Stimulated activated CD8-positive, alpha-beta memory T cell treated with anti-CD3 and anti-CD28 coated beads, Interleukin-2, amount 100 ng/mL, for 1 hour (primary cell): ENCODE data around the gene TENM3.

Experiments
- DNase-seq, 2 donors: peaks; one replicate each; pipeline ENCODE4 v3.0.0-alpha.2; 2020; ENCODE audit warnings: low read depth in 2 of 2

The TENM3 gene

GRCh38 chr4:182620111-182620980 lies 377.1 kb downstream of the TENM3 start:
- no peak for DNase-seq

GRCh38 chr4:182624281-182624680 lies 381.1 kb downstream of the TENM3 start:
- DNase-seq = no peak

GRCh38 chr4:182625193-182625592 lies 382.0 kb downstream of the TENM3 start:
- no peak for DNase-seq

- DNase-seq = no peak
Measured at GRCh38 chr4:182627996-182628395, 384.8 kb downstream of the TENM3 start.

GRCh38 chr4:182628544-182628943 lies 385.3 kb downstream of the TENM3 start:
- no peak for DNase-seq

- DNase-seq = no peak
Measured at GRCh38 chr4:182629096-182629495, 385.9 kb downstream of the TENM3 start.

GRCh38 chr4:182640491-182640890 lies 397.3 kb downstream of the TENM3 start:
- DNase-seq = no peak

GRCh38 chr4:182640932-182641331 lies 397.7 kb downstream of the TENM3 start:
- DNase-seq = no peak

GRCh38 chr4:182642831-182643230 lies 399.6 kb downstream of the TENM3 start:
- DNase-seq = no peak

GRCh38 chr4:182643801-182644682 lies 400.8 kb downstream of the TENM3 start:
- no peak for DNase-seq

- no peak for DNase-seq
Measured at GRCh38 chr4:182644683-182645050, 401.5 kb downstream of the TENM3 start.

- no peak for DNase-seq
Measured at GRCh38 chr4:182645511-182645910, 402.3 kb downstream of the TENM3 start.

GRCh38 chr4:182647646-182648300 lies 404.6 kb downstream of the TENM3 start:
- no peak for DNase-seq

- no peak for DNase-seq
Measured at GRCh38 chr4:182648766-182649165, 405.6 kb downstream of the TENM3 start.

- no peak for DNase-seq
Measured at GRCh38 chr4:182649698-182650477, 406.7 kb downstream of the TENM3 start.

GRCh38 chr4:182653596-182653995 lies 410.4 kb downstream of the TENM3 start:
- DNase-seq = no peak

- no peak for DNase-seq
Measured at GRCh38 chr4:182655340-182655739, 412.1 kb downstream of the TENM3 start.

GRCh38 chr4:182662551-182662950 lies 419.3 kb downstream of the TENM3 start:
- no peak for DNase-seq

GRCh38 chr4:182671231-182671630 lies 428.0 kb downstream of the TENM3 start:
- no peak for DNase-seq

- no peak for DNase-seq
Measured at GRCh38 chr4:182671749-182672148, 428.5 kb downstream of the TENM3 start.

GRCh38 chr4:182678590-182678989 lies 435.4 kb downstream of the TENM3 start:
- DNase-seq = no peak
